Adrenal gland (tissue), 5 donors: ENCODE measurements around the gene CDKAL1.

Experiments
- POLR2A ChIP-seq, 2 donors: fragments of 450-650 bp; IDR thresholded peaks; one replicate each; pipeline ENCODE4 v1.6.1; 2017; ENCODE audit warnings: antibody characterized with exemption in 2 of 2, mild to moderate bottlenecking in 2 of 2, moderate library complexity in 1 of 2
- TF ChIP-seq, protein P1 (sequence below), 6 experiments: fragments of 450-650 bp in 4 of 6; fragments of 200-600 bp in 2 of 6; sonication (generic) in 1 of 6; IDR thresholded peaks; 1 replicate in 5 of 6; 2 replicates in 1 of 6; pipeline versions ENCODE4 v1.5.1 to v1.8.0; 2016 to 2021; ENCODE audit warnings: antibody characterized with exemption in 6 of 6, mild to moderate bottlenecking in 2 of 6, moderate library complexity in 1 of 6
- donor health status: DM: no; HTN: no; CAD: no.

DNA sequence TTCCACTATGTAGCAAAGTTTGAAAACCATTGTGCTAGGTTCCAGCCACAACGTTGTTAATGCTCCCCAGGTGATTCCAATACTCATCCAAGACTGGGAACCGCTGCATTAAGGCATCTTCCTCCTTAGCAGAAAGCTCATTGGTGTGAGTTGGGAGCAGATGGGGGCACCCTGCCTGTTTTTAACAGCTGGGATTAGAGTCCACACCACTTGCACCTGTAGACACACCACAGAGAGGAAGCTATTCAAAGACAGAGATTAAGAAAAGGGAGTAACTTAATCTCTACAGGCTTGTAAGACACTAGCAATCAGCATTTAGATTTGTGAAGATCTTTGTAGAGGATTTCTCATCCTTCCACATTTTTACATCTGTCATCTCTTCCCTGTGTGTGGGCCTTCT is 725.4 kb downstream of the CDKAL1 start:
- TF ChIP-seq, protein P1, sequence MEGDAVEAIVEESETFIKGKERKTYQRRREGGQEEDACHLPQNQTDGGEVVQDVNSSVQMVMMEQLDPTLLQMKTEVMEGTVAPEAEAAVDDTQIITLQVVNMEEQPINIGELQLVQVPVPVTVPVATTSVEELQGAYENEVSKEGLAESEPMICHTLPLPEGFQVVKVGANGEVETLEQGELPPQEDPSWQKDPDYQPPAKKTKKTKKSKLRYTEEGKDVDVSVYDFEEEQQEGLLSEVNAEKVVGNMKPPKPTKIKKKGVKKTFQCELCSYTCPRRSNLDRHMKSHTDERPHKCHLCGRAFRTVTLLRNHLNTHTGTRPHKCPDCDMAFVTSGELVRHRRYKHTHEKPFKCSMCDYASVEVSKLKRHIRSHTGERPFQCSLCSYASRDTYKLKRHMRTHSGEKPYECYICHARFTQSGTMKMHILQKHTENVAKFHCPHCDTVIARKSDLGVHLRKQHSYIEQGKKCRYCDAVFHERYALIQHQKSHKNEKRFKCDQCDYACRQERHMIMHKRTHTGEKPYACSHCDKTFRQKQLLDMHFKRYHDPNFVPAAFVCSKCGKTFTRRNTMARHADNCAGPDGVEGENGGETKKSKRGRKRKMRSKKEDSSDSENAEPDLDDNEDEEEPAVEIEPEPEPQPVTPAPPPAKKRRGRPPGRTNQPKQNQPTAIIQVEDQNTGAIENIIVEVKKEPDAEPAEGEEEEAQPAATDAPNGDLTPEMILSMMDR (IDR thresholded peaks at IDR 0.05), result no peak
- TF ChIP-seq POLR2A (IDR thresholded peaks at IDR 0.05), result no peak
